Neuronal stem cell (in vitro differentiated cells): ENCODE measurements around the gene SPATA45.
"Not testable (repeated sequence)": the region's sequence is repeated elsewhere in the genome, so short reads cannot be mapped to it uniquely, and the experiment has no call there.

ENCODE experiments used
- DNase-seq: peaks from one replicate; pipeline ENCODE4 v3.0.0-alpha.2; 2013; ENCODE audit warnings: low spot score
- H2AFZ ChIP-seq: one replicate; pipeline ENCODE4 v1.6.1; 2013; ENCODE audit warnings: mild to moderate bottlenecking, low read length, inconsistent platforms
- H2AK5ac ChIP-seq: 2 replicates; pipeline ENCODE4 v1.6.1; 2013; ENCODE audit warnings: low read depth, mild to moderate bottlenecking, inconsistent platforms, low read length, moderate library complexity, mixed read lengths
- H2BK120ac ChIP-seq: 2 replicates; pipeline ENCODE4 v1.6.1; 2013; ENCODE audit warnings: low read depth, mild to moderate bottlenecking, inconsistent platforms, low read length, moderate library complexity, mixed read lengths
- H2BK12ac ChIP-seq: one replicate; pipeline ENCODE4 v1.6.1; 2013; ENCODE audit warnings: low read length, inconsistent platforms
- H2BK15ac ChIP-seq: 2 replicates; pipeline ENCODE4 v1.6.1; 2013; ENCODE audit warnings: mild to moderate bottlenecking, low read length, inconsistent platforms, mixed read lengths
- H2BK5ac ChIP-seq: one replicate; pipeline ENCODE4 v1.6.1; 2013; ENCODE audit warnings: inconsistent platforms, mild to moderate bottlenecking, low read length, moderate library complexity
- H3K14ac ChIP-seq: one replicate; pipeline ENCODE4 v1.6.1; 2013; ENCODE audit warnings: low read length, inconsistent platforms
- H3K18ac ChIP-seq: 2 replicates; pipeline ENCODE4 v1.6.1; 2013; ENCODE audit warnings: low read length, inconsistent platforms
- H3K23ac ChIP-seq: 2 replicates; pipeline ENCODE4 v1.6.1; 2013; ENCODE audit warnings: low read depth, mild to moderate bottlenecking, mixed read lengths, low read length, inconsistent platforms; ENCODE audit not compliant: poor library complexity
- H3K27ac ChIP-seq: replicated peaks from 3 replicates; pipeline ENCODE4 v1.5.1; 2013; ENCODE audit warnings: low read length, inconsistent platforms
- H3K27me3 ChIP-seq, 3 experiments: 2 replicates each; pipeline ENCODE4 v1.6.1; 2013; ENCODE audit warnings: low read length in 3 of 3, mild to moderate bottlenecking in 2 of 3, inconsistent platforms in 1 of 3, low read depth in 1 of 3, mixed read lengths in 1 of 3, moderate library complexity in 1 of 3; ENCODE audit not compliant: control insufficient read depth in 3 of 3, insufficient read depth in 3 of 3
- H3K36me3 ChIP-seq, 2 donors: replicated peaks in 1 of 2; 2 replicates each; pipeline ENCODE4 v1.6.1; 2013; ENCODE audit warnings: low read length in 2 of 2; ENCODE audit not compliant: control insufficient read depth in 2 of 2, insufficient read depth in 2 of 2
- H3K4ac ChIP-seq: 2 replicates; pipeline ENCODE4 v1.6.1; 2013; ENCODE audit warnings: inconsistent platforms, mild to moderate bottlenecking, low read length, moderate library complexity
- H3K4me1 ChIP-seq, 2 donors: 1 replicate in 1 of 2; 2 replicates in 1 of 2; pipeline ENCODE4 v1.6.1; 2013; ENCODE audit warnings: low read length in 2 of 2, low read depth in 1 of 2; ENCODE audit not compliant: control insufficient read depth in 2 of 2, insufficient read depth in 1 of 2
- H3K4me2 ChIP-seq: one replicate; pipeline ENCODE4 v1.6.1; 2013; ENCODE audit warnings: mild to moderate bottlenecking, low read length, inconsistent platforms; ENCODE audit not compliant: insufficient read depth, poor library complexity, severe bottlenecking
- H3K4me3 ChIP-seq, 2 donors: 2 replicates each; pipeline ENCODE4 v1.5.1; 2013; ENCODE audit warnings: low read length in 2 of 2, mild to moderate bottlenecking in 2 of 2, inconsistent platforms in 1 of 2, moderate library complexity in 1 of 2
- H3K79me1 ChIP-seq: one replicate; pipeline ENCODE4 v1.6.1; 2013; ENCODE audit warnings: low read depth, mild to moderate bottlenecking, inconsistent platforms, low read length, moderate library complexity
- H3K9ac ChIP-seq: one replicate; pipeline ENCODE4 v1.6.1; 2013; ENCODE audit warnings: mild to moderate bottlenecking, low read depth, low read length, inconsistent platforms; ENCODE audit not compliant: poor library complexity
- H3K9me3 ChIP-seq, 2 donors: replicated peaks in 1 of 2; 2 replicates each; pipeline versions ENCODE3 to v1.6.1; 2013; ENCODE audit warnings: low read length in 2 of 2, mild to moderate bottlenecking in 2 of 2, inconsistent platforms in 1 of 2, low read depth in 1 of 2, mixed read lengths in 1 of 2, moderate library complexity in 1 of 2; ENCODE audit not compliant: control insufficient read depth in 2 of 2, insufficient read depth in 1 of 2
- H4K8ac ChIP-seq: one replicate; pipeline ENCODE4 v1.6.1; 2013; ENCODE audit warnings: low read depth, mild to moderate bottlenecking, inconsistent platforms, low read length, moderate library complexity
- H4K91ac ChIP-seq: one replicate; pipeline ENCODE4 v1.6.1; 2013; ENCODE audit warnings: low read length, low read depth, mild to moderate bottlenecking, inconsistent platforms; ENCODE audit not compliant: poor library complexity
- WGBS, 2 donors: extraction: QIAGEN DNeasy Blood & Tissue Kit; methylation state at CpG; one replicate each; pipeline ENCODE4 v1.1.7; 2013; ENCODE audit warnings: missing lambda C conversion rate in 2 of 2, mixed read lengths in 1 of 2; ENCODE audit not compliant: insufficient read length in 2 of 2, insufficient replicate concordance in 1 of 2; ENCODE audit errors: extremely low coverage in 2 of 2; 5-methylcytosine and 5-hydroxymethylcytosine counted together

Gene SPATA45

DNA sequence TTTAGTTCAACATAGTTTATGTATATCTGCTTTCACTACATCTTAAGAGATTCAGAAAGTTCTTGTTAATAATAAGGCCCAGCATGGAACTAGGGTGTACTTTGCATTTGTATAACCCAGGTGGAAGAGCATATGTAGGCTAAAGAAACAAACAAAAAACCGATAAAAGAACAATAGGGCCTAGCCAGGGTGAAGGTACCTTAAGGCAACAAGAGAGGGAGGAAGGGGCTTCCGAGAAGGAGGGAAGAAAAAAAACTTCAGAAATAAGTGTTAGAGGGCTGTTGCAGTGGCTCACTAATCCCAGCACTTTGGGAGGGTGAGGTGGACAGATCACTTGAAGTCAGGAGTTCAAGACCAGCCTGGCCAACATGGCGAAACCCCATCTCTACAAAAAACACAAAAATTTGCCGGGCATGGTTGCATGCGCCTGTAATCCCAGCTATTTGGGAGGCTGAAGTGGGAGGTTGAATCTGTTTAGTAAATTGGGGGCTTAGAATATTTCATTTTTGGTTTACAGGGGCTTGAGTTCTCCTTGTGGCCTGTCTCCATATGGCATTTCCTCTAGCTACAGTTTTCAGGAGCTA lies 4.7 kb upstream of the SPATA45 start:
- no peak overlapping the region for H2BK120ac ChIP-seq

DNA sequence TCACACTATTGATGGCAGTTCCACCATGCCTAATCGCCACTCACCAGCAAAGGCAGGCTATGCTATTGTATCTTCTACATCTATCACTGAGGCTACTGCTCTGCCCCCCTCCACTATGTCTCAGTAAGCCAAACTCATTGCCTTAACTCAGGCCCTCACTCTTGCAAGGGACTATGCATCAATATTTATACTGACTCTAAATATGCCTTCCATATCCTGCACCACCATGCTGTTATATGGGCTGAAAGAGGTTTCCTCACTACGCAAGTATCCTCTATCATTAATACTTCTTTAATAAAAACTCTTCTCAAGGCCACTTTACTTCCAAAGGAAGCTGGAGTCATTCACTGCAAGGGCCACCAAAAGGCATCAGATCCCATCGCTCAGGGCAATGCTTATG lies 2.9 kb downstream of the SPATA45 start:
- not testable (repeated sequence) for H3K27me3 ChIP-seq, H3K18ac ChIP-seq, H3K4me1 ChIP-seq, DNase-seq, H2BK15ac ChIP-seq, H4K91ac ChIP-seq, H2BK12ac ChIP-seq, H3K4me3 ChIP-seq, H2AFZ ChIP-seq, H3K23ac ChIP-seq, H3K36me3 ChIP-seq, H3K9ac ChIP-seq, H3K79me1 ChIP-seq, H2AK5ac ChIP-seq, H3K14ac ChIP-seq, H3K9me3 ChIP-seq, H4K8ac ChIP-seq, H2BK120ac ChIP-seq, H2BK5ac ChIP-seq, H3K27ac ChIP-seq, H3K4me2 ChIP-seq, H3K4ac ChIP-seq
- no CpG with 5 or more reads among the region's 3 CpGs for WGBS, 2 donors

More for the DNA sequence above, 4.7 kb upstream of the SPATA45 start:
- no peak overlapping the region for H4K91ac ChIP-seq
- H3K18ac ChIP-seq, result no peak overlapping the region
- WGBS, 2 donors, result no CpG with 5 or more reads among the region's 5 CpGs
- no peaks in the 10 kb centered on the region for H3K79me1 ChIP-seq
- H3K4me1 ChIP-seq, result peaks cover 1 to 5% of the 10 kb centered on the region in 2 donors
- H3K4ac ChIP-seq, result no peak overlapping the region
- H3K14ac ChIP-seq, result no peak overlapping the region
- DNase-seq, result no peak
- no peak overlapping the region for H2BK15ac ChIP-seq
- H3K27ac ChIP-seq, result no peak overlapping the region
- H3K9me3 ChIP-seq, result no peaks in the 10 kb centered on the region
- H4K8ac ChIP-seq, result no peak overlapping the region
- H2AFZ ChIP-seq, result no peak overlapping the region
- no peak overlapping the region for H3K23ac ChIP-seq
- H2BK12ac ChIP-seq, result no peak overlapping the region
- H3K27me3 ChIP-seq, result peaks cover 0 to 1% (median 0%) of the 10 kb centered on the region in 3 experiments
- peaks cover 3 to 4% of the 10 kb centered on the region in 2 donors for H3K36me3 ChIP-seq
- H2AK5ac ChIP-seq, result no peak overlapping the region
- no peak overlapping the region for H3K4me2 ChIP-seq
- no peak overlapping the region for H2BK5ac ChIP-seq
- no peak overlapping the region for H3K9ac ChIP-seq
- H3K4me3 ChIP-seq, result no peak overlapping the region

DNA sequence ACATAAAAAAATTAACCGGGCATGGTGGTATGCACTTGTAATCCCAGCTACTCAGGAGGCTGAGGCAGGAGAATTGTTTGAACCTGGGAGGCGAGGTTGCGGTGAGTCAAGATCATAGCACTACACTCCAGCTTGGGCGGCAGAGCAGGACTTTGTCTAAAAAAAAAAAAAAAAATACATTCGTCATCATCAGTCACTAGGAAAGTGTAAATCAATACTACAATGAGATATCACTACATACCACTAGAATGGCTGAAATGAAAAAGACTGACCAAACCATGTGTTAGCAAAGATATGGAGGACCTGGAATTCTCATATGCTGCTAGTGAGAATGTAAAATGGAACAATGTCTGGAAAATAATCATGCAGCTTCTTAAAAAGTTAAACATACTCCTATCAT lies 9.3 kb downstream of the SPATA45 start:
- no peaks in the 10 kb centered on the region for H3K9me3 ChIP-seq
- no peak for DNase-seq
- no peak overlapping the region for H4K91ac ChIP-seq
- H3K23ac ChIP-seq, result no peak overlapping the region
- no peaks in the 10 kb centered on the region for H3K27me3 ChIP-seq
- H3K36me3 ChIP-seq, result no peaks in the 10 kb centered on the region
- no peak overlapping the region for H2AK5ac ChIP-seq
- no peak overlapping the region for H2BK120ac ChIP-seq
- H3K79me1 ChIP-seq, result no peaks in the 10 kb centered on the region
- H2BK12ac ChIP-seq, result no peak overlapping the region
- no peak overlapping the region for H2BK5ac ChIP-seq
- no peak overlapping the region for H3K14ac ChIP-seq
- no peak overlapping the region for H3K4me3 ChIP-seq
- no peak overlapping the region for H3K27ac ChIP-seq
- H3K18ac ChIP-seq, result no peak overlapping the region
- H3K4me1 ChIP-seq, result no peaks in the 10 kb centered on the region
- H2BK15ac ChIP-seq, result no peak overlapping the region
- no peak overlapping the region for H3K4ac ChIP-seq
- H3K4me2 ChIP-seq, result no peak overlapping the region
- no peak overlapping the region for H4K8ac ChIP-seq
- no peak overlapping the region for H3K9ac ChIP-seq
- H2AFZ ChIP-seq, result no peak overlapping the region
- no CpG with 5 or more reads among the region's 5 CpGs for WGBS, 2 donors

DNA sequence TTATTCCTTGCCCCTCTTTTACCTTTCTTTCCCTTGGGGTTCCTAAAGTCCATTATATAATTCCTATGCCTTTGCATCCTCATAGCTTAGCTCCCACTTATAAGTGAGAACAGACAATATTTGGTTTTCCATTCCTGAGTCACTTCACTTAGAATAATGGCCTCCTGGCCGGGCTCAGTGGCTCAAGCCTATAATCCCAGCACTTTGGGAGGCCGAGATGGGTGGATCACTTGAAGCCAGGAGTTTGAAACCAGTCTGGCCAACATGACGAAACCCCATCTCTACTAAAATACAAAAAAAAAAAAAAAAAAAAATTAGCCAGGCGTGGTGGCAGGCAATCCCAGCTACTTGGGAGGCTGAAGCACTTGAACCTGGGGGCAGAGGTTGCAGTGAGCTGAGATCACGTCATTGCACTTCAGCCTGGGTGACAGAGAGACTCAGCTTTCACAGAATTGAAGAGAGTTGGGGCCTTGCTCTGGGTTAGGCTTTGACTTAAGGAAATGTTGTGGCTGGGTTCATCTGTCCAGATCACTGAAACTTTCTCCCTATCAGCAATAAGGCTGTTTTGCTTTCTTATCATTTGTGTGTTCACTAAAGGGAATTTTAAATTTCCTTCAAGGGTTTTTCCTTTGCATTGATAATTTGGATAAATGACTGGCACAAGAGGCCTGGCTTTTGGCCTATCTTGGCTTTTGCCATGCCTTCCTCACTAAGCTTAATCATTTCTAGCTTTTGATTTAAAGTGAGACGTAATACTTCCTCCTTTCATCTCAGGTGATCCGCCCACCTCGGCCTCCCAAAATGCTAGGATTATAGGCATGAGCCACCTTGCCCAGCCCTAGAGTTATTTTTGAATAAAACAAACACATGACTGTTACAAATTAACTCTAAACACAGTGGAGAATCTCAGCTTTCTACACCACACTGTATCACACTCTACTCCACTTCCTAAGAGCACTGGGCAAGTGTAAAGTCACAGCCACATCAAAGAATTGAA lies 13.9 kb downstream of the SPATA45 start:
- H3K36me3 ChIP-seq, H3K27me3 ChIP-seq, H3K18ac ChIP-seq, H2BK12ac ChIP-seq, H3K4me1 ChIP-seq, H2BK15ac ChIP-seq, H2BK120ac ChIP-seq, DNase-seq, H3K9me3 ChIP-seq, H4K91ac ChIP-seq, H2AFZ ChIP-seq, H2BK5ac ChIP-seq, H4K8ac ChIP-seq, H3K23ac ChIP-seq, H3K27ac ChIP-seq, H3K9ac ChIP-seq, H3K14ac ChIP-seq, H3K4me2 ChIP-seq, H3K4me3 ChIP-seq, H3K79me1 ChIP-seq, H3K4ac ChIP-seq, H2AK5ac ChIP-seq: not testable (repeated sequence)
- no CpG with 5 or more reads among the region's 8 CpGs for WGBS, 2 donors
